Stimulated activated CD4-positive, alpha-beta T cell treated with anti-CD3 and anti-CD28 coated beads, Interleukin-4, amount 100 ng/mL, for 4 hours (primary cell): ENCODE measurements around the gene ZIC5.

ENCODE experiments used
- DNase-seq, 2 experiments: peaks; one replicate each; pipeline ENCODE4 v3.0.0-alpha.2; 2020

The ZIC5 gene

DNA sequence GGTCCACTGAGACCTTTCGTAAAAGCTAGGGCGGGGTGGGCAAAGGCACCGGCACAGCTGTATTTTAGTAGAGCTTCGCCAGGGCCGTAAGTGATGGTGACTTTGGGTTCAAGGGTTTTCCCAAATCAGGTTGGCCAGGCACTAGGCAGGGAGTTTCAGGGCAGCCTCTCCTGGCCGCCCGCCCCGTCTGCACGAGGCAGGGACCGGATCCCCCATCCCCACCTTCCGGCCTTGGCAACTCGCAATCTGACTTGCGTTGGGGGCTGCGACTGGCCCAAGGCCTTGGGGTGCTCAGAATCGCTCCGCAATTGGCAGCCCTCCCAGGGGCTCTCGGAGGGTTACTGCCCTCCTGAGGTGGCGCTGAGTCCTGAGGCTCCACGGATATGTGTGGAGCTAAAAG lies 4.1 kb upstream of the ZIC5 start:
- no peak for DNase-seq

DNA sequence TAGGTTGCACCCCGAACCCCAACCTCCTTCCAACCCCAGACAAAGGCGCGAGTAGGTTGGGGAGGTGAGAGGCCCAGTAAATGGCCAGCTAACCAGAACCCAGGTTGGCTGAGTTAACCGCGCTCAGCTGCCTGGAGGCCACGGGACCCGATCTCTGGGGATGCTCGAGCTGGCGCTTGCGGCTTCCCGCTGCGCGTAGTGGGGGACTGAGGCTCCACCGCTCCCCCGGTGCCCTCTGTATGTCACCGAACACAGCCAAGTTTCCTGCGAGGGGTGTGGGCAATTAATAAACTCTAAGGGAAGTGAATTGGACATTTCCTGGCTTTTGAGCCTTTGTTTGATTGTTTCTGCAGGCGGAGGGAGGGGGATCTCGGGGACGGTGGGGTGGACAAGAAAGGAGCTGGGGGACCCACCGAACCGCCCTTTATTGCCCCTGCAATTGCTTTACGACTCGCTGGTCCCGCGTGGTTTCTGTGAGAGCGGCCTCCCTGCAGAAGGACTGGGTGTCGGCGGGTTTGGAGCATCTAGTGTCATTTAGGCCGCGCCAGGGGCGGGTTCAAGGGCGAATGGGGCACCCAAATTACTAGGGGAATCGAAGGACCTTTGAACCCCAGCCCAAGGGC lies 3.5 kb upstream of the ZIC5 start:
- DNase-seq: no peak

- DNase-seq: no peak
Measured at GRCh38 chr13:99974296-99974938, 2.9 kb upstream of the ZIC5 start.

GRCh38 chr13:99973808-99974185 lies 2.2 kb upstream of the ZIC5 start:
- DNase-seq: no peak

DNA sequence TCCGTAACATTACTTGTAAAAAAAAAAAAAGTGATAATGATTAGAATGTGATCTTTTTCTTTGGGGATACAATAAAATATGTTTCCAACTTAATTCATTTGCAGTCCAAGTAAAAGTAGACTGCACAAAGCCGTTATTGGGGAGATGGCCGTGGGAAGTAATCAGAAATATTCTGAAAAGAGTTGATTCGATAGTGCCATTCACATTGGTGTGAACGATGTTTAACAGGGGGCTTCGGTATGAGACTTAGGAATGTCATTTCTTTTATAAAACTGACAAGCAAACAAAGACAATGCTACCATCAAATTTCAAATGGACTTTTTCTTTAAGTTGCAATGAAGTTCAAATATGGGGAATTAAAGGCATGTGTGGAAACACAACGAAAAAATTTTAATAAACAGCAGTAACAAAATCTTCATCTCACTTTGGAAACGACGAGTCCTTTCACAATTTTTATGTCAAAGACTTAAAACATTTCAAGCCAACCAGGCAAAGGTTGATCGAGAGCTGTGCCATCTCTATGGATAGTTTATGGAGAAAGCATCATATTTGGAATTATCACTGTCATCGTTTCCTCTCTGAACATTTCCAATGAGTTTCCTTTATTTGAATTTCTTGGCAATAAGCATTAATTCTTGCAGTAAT lies 1.7 kb upstream of the ZIC5 start:
- DNase-seq: no peak

DNA sequence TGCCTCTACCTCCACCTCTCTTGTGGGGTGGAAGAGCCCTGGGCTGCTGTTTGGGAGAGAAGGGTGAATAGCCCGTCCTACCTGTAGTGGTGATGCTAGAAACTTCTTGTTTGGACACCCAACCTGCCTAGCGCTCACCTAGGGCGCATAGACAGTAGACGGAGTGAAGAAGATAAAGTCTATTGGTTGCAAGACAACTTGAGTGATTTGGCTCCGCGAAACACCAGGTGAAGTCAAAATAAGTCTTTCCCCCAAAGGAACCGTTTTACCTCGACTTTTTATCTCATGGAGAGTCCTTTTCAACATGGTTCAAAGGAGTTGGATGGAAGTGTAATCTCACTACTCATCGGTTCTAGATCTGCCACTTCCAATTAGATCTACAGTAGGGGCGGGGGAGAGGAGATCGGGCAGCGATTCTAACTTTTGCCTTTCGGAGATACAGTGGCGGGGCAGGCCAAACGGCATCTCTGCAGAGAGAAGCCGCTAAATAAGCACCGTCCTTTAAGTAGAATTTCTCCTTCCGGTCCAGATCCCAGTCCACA lies 694 bp upstream of the ZIC5 start:
- DNase-seq: no peak

DNA sequence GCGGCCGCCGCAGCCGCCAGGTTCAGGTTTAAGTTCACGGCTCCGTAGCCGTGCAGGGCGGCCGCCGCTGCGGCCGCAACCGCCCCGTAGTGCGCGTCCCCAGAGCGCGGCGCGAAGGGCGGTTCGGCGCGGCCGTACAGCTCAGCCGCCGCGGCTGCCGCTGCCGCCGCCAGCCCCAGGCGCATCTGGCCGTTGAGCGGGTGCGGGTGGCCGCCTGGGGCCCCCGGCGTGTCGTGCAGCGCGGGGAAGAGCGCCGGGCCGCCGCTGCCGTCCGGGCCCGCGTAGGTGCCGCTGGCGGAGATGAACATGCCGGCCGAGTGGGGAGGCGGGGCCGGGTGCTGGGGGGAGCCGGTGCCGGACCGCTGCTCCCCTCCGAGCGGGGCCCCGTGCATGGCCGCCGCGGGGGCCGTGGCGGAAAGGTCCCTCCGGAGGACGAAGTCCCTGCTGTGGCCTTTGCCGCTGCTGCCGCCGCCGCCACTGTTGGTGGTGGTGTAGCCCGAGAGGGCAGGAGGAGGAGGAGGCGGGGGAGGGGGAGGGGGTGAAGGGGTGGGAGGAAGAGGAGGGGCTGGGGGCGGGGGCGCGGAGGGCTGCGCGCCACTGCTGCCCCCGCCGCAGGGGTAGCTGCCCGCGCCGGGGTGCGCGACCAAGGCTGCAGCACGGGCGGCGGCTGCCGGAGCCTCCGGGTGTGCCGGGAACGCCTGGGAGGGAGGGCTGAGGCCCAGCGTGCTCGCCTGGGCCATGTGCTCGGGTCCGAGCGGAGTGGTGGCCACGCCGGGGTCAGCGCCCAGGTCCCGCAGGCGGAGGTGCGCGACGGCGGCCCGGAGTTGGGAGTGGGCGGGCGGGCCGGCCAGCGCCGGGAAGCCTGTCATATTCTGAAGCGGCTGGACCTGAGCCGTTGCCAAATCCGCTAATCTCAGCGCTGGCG lies 654 bp downstream of the ZIC5 start:
- DNase-seq: no peak

- DNase-seq: peak in 1 of 2 experiments; percentile 73
Measured at GRCh38 chr13:99969919-99970650, 1.5 kb downstream of the ZIC5 start.

- DNase-seq: no peak
Measured at GRCh38 chr13:99969453-99969918, 2.1 kb downstream of the ZIC5 start.

GRCh38 chr13:99968521-99969452 lies 2.8 kb downstream of the ZIC5 start:
- DNase-seq: no peak

GRCh38 chr13:99967869-99968520 lies 3.6 kb downstream of the ZIC5 start:
- no peak for DNase-seq

DNA sequence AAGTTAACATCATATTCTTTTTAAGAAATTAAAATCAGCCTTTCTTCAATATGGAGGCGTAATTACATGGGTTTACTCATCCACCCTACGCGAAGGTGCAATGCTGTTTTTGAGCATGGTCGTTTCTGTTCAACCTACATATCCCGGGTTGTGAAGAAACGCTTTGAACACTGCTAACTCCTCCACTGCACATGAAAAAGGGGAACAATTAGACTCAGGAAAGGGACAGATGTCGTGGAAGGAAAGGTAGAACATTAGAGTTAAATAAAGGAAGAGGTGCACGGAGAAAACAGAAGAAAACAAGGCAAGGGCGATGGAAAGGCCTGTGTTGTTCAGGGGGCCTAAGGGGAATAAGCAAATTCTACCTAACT lies 4.1 kb downstream of the ZIC5 start:
- no peak for DNase-seq

DNA sequence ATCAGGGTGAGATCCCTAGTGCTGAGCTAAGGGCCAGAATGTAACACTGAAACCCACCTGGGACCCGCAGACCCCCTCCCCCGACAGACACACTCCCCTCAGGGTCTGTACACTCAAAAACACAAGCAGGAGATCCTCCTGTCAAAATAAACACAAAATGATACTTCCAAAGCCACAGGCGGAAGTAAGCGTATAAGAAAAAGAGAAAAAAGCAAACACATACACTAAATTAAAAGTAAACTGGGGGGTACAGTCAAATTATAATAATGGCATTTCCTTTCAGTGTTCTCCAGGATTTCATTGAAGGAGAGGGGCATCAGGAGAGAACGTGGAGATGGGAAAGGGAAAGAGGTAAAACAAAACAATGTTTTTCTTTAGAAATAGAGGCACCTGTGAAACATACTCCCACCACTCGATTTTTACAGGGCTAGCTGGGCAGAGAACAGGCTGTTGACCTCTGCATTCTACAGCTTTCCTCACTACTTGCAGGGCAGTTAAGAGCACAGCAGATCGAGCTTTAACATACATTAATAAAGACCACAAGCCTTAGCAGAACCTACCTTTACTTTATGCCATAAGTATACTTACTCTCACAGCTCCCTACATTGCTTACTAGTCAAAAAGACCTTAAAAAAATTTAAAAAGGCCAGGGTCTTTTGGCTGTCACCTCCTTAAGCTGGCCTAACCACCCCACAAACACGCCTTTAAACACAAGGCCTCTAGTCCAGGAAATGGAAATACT lies 5.3 kb downstream of the ZIC5 start:
- no peak for DNase-seq

DNA sequence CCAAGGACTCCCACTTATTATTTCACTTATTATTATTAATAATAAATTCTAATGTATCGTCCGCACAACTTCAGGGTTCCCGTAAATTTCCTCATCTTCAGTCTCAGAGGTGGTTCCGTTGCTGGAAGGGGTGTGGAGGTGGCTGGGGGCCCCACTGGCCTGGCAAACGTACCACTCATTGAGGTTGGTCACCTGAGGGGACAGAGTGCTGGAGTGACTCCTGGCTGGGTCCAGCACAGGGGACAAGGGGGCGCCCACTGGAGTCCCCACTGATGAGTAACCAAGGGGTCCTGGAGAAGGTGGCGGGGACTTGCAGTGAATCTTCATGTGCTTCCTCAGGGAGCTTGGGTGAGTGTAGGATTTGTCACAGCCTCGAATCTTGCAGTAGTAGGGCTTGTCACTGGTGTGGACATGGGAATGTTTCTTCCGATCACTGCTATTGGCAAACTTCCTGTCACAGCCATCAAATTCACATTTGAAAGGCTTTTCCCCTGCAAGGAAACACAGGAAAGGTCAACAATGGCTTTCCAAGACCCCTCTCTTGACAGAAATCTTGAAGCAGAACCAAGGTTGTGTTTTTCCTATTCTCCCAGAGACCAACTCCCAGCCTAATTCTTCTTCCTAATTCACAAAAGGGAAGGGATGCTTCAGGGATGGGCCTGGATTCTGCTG lies 6.1 kb downstream of the ZIC5 start:
- no peak for DNase-seq

DNA sequence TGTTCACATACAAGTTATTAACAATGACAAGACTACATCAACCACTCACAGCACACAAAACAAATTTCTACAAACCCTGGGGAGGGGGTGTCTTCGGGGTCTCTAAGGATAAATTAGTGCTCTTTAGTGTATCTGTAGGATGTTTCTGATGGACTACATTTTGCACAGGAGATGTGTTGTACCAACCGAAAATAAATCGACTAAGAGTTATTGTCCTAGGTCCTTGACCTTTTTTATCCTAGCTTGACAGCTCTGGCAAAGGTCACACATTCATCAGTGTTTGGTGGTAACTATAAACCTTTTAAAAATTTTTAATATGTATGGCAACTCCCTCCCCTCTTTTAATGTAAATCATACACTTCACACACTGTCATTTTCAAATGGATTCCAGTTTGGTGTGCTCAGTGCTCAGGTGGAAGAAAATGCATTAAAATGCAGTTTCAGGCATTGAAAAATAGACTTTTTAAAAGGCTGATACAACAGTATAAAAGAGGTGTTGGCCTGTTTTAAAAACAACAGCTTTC lies 7.7 kb downstream of the ZIC5 start:
- DNase-seq: no peak

- DNase-seq: no peak
Measured at GRCh38 chr13:99962242-99962641, 9.3 kb downstream of the ZIC5 start.

GRCh38 chr13:99961636-99962035 lies 9.9 kb downstream of the ZIC5 start:
- no peak for DNase-seq

DNA sequence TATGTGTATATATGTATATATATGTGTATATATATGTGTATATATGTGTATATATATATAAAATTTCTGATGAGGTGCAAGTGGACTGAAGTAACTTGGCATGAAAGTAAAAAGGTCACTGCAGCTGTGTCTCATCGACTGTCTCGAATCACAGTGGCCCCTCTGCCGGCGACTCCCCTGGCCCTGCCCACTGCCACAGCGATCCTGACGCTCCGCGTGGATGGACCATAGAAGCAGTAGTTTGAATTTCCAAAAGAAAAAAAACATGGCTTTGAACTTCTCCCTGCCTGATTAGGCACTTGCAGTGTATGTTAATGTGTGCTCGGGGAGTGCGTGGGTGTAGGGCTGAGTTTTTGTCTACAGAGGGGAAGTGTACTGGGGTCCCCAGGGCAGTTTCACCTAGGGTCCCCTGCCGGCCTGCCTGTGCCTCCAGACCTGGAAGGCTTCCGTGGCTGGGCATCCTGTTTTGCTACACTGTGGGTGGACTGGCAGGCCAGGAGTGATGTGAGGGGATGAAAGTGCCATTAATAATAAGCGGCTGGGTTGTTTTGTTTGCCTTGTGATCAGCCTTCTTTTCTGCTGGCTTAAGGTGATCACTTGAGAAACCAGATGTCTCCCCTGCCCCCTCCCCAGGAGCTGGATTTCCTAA lies 10.8 kb downstream of the ZIC5 start:
- no peak for DNase-seq
